ENCODE data around the gene ASS1.

Gene ASS1

GRCh38 chr9:130483371-130483971 is 38.7 kb downstream of the ASS1 start:
- H3K9ac ChIP-seq (ENCODE audit: low read length) = no peak overlapping the region
- H3K27me3 ChIP-seq (ENCODE audit: control insufficient read depth, insufficient read depth, low read length) = no peaks in the 10 kb centered on the region
- H3K27ac ChIP-seq (ENCODE audit: low read length) = no peak overlapping the region
- no peaks in the 10 kb centered on the region for H3K36me3 ChIP-seq (ENCODE audit: control insufficient read depth, low read depth, low read length)
- H3K4me3 ChIP-seq (ENCODE audit: low read length) = no peak overlapping the region
- no peaks in the 10 kb centered on the region for H3K4me1 ChIP-seq (ENCODE audit: control insufficient read depth, low read depth, low read length)
- H3K9me3 ChIP-seq (ENCODE audit: control insufficient read depth, low read depth, low read length) = no peaks in the 10 kb centered on the region

GRCh38 chr9:130484362-130485072 is 39.8 kb downstream of the ASS1 start:
- no peak overlapping the region for H3K9ac ChIP-seq (ENCODE audit: low read length)
- no peak overlapping the region for H3K27ac ChIP-seq (ENCODE audit: low read length)
- no peak overlapping the region for H3K4me3 ChIP-seq (ENCODE audit: low read length)
- no peaks in the 10 kb centered on the region for H3K36me3 ChIP-seq (ENCODE audit: control insufficient read depth, low read depth, low read length)
- no peaks in the 10 kb centered on the region for H3K4me1 ChIP-seq (ENCODE audit: control insufficient read depth, low read depth, low read length)
- no peaks in the 10 kb centered on the region for H3K27me3 ChIP-seq (ENCODE audit: control insufficient read depth, insufficient read depth, low read length)
- no peaks in the 10 kb centered on the region for H3K9me3 ChIP-seq (ENCODE audit: control insufficient read depth, low read depth, low read length)

- Histone ChIP-seq H3K4me1 (ENCODE audit: control insufficient read depth, low read depth, low read length) (no peaks in the 10 kb centered on the region), H3K9ac (ENCODE audit: low read length) (no peak overlapping the region), H3K27ac (ENCODE audit: low read length) (no peak overlapping the region), H3K36me3 (ENCODE audit: control insufficient read depth, low read depth, low read length) (peaks cover 3% of the 10 kb centered on the region), H3K4me3 (ENCODE audit: low read length) (no peak overlapping the region), H3K27me3 (ENCODE audit: control insufficient read depth, insufficient read depth, low read length) (no peaks in the 10 kb centered on the region), H3K9me3 (ENCODE audit: control insufficient read depth, low read depth, low read length) (no peaks in the 10 kb centered on the region)
Measured at GRCh38 chr9:130486103-130486502, 41.3 kb downstream of the ASS1 start.

GRCh38 chr9:130487500-130487899 is 42.7 kb downstream of the ASS1 start:
- Histone ChIP-seq H3K36me3 (ENCODE audit: control insufficient read depth, low read depth, low read length) (peaks cover 3% of the 10 kb centered on the region), H3K9me3 (ENCODE audit: control insufficient read depth, low read depth, low read length) (no peaks in the 10 kb centered on the region), H3K9ac (ENCODE audit: low read length) (no peak overlapping the region), H3K4me3 (ENCODE audit: low read length) (no peak overlapping the region), H3K27ac (ENCODE audit: low read length) (no peak overlapping the region), H3K4me1 (ENCODE audit: control insufficient read depth, low read depth, low read length) (no peaks in the 10 kb centered on the region), H3K27me3 (ENCODE audit: control insufficient read depth, insufficient read depth, low read length) (no peaks in the 10 kb centered on the region)

GRCh38 chr9:130488621-130489330 is 44.0 kb downstream of the ASS1 start:
- H3K27ac ChIP-seq (ENCODE audit: low read length) = no peak overlapping the region
- no peaks in the 10 kb centered on the region for H3K27me3 ChIP-seq (ENCODE audit: control insufficient read depth, insufficient read depth, low read length)
- H3K4me1 ChIP-seq (ENCODE audit: control insufficient read depth, low read depth, low read length) = no peaks in the 10 kb centered on the region
- no peaks in the 10 kb centered on the region for H3K9me3 ChIP-seq (ENCODE audit: control insufficient read depth, low read depth, low read length)
- no peak overlapping the region for H3K9ac ChIP-seq (ENCODE audit: low read length)
- H3K4me3 ChIP-seq (ENCODE audit: low read length) = no peak overlapping the region
- H3K36me3 ChIP-seq (ENCODE audit: control insufficient read depth, low read depth, low read length) = peaks cover 3% of the 10 kb centered on the region

GRCh38 chr9:130490981-130491380 is 46.2 kb downstream of the ASS1 start:
- Histone ChIP-seq H3K27me3 (ENCODE audit: control insufficient read depth, insufficient read depth, low read length) (no peaks in the 10 kb centered on the region), H3K9ac (ENCODE audit: low read length) (no peak overlapping the region), H3K36me3 (ENCODE audit: control insufficient read depth, low read depth, low read length) (peaks cover 13% of the 10 kb centered on the region)

GRCh38 chr9:130491830-130492482 is 47.2 kb downstream of the ASS1 start:
- Histone ChIP-seq H3K36me3 (ENCODE audit: control insufficient read depth, low read depth, low read length) (peaks cover 13% of the 10 kb centered on the region), H3K9ac (ENCODE audit: low read length) (no peak overlapping the region), H3K9me3 (ENCODE audit: control insufficient read depth, low read depth, low read length) (no peaks in the 10 kb centered on the region), H3K27me3 (ENCODE audit: control insufficient read depth, insufficient read depth, low read length) (no peaks in the 10 kb centered on the region), H3K27ac (ENCODE audit: low read length) (no peak overlapping the region), H3K4me3 (ENCODE audit: low read length) (no peak overlapping the region), H3K4me1 (ENCODE audit: control insufficient read depth, low read depth, low read length) (no peaks in the 10 kb centered on the region)

More at GRCh38 chr9:130490981-130491380, 46.2 kb downstream of the ASS1 start:
- Histone ChIP-seq H3K4me1 (ENCODE audit: control insufficient read depth, low read depth, low read length) (no peaks in the 10 kb centered on the region), H3K9me3 (ENCODE audit: control insufficient read depth, low read depth, low read length) (no peaks in the 10 kb centered on the region), H3K4me3 (ENCODE audit: low read length) (no peak overlapping the region), H3K27ac (ENCODE audit: low read length) (no peak overlapping the region)

- peaks cover 13% of the 10 kb centered on the region for H3K36me3 ChIP-seq (ENCODE audit: control insufficient read depth, low read depth, low read length)
Measured at GRCh38 chr9:130493021-130493420, 48.3 kb downstream of the ASS1 start.

GRCh38 chr9:130493476-130493875 is 48.7 kb downstream of the ASS1 start:
- H3K9ac ChIP-seq (ENCODE audit: low read length) = no peak overlapping the region
- H3K4me3 ChIP-seq (ENCODE audit: low read length) = no peak overlapping the region
- H3K4me1 ChIP-seq (ENCODE audit: control insufficient read depth, low read depth, low read length) = no peaks in the 10 kb centered on the region
- peaks cover 13% of the 10 kb centered on the region for H3K36me3 ChIP-seq (ENCODE audit: control insufficient read depth, low read depth, low read length)
- H3K27me3 ChIP-seq (ENCODE audit: control insufficient read depth, insufficient read depth, low read length) = no peaks in the 10 kb centered on the region
- no peaks in the 10 kb centered on the region for H3K9me3 ChIP-seq (ENCODE audit: control insufficient read depth, low read depth, low read length)
- no peak overlapping the region for H3K27ac ChIP-seq (ENCODE audit: low read length)

More at GRCh38 chr9:130493021-130493420, 48.3 kb downstream of the ASS1 start:
- Histone ChIP-seq H3K27ac (ENCODE audit: low read length) (no peak overlapping the region), H3K9ac (ENCODE audit: low read length) (no peak overlapping the region), H3K4me3 (ENCODE audit: low read length) (no peak overlapping the region), H3K4me1 (ENCODE audit: control insufficient read depth, low read depth, low read length) (no peaks in the 10 kb centered on the region), H3K27me3 (ENCODE audit: control insufficient read depth, insufficient read depth, low read length) (no peaks in the 10 kb centered on the region), H3K9me3 (ENCODE audit: control insufficient read depth, low read depth, low read length) (no peaks in the 10 kb centered on the region)

- no peak overlapping the region for H3K9ac ChIP-seq (ENCODE audit: low read length)
- H3K9me3 ChIP-seq (ENCODE audit: control insufficient read depth, low read depth, low read length) = no peaks in the 10 kb centered on the region
- H3K4me1 ChIP-seq (ENCODE audit: control insufficient read depth, low read depth, low read length) = no peaks in the 10 kb centered on the region
- H3K27ac ChIP-seq (ENCODE audit: low read length) = no peak overlapping the region
- H3K36me3 ChIP-seq (ENCODE audit: control insufficient read depth, low read depth, low read length) = peaks cover 13% of the 10 kb centered on the region
- H3K27me3 ChIP-seq (ENCODE audit: control insufficient read depth, insufficient read depth, low read length) = no peaks in the 10 kb centered on the region
- no peak overlapping the region for H3K4me3 ChIP-seq (ENCODE audit: low read length)
Measured at GRCh38 chr9:130495067-130495466, 50.3 kb downstream of the ASS1 start.

- H3K4me3 ChIP-seq (ENCODE audit: low read length) = no peak overlapping the region
- H3K9ac ChIP-seq (ENCODE audit: low read length) = no peak overlapping the region
- peaks cover 10% of the 10 kb centered on the region for H3K36me3 ChIP-seq (ENCODE audit: control insufficient read depth, low read depth, low read length)
- no peaks in the 10 kb centered on the region for H3K27me3 ChIP-seq (ENCODE audit: control insufficient read depth, insufficient read depth, low read length)
- H3K27ac ChIP-seq (ENCODE audit: low read length) = no peak overlapping the region
- no peaks in the 10 kb centered on the region for H3K4me1 ChIP-seq (ENCODE audit: control insufficient read depth, low read depth, low read length)
- no peaks in the 10 kb centered on the region for H3K9me3 ChIP-seq (ENCODE audit: control insufficient read depth, low read depth, low read length)
Measured at GRCh38 chr9:130497139-130497538, 52.4 kb downstream of the ASS1 start.
